ENCODE data around the gene PCCA.

DNA sequence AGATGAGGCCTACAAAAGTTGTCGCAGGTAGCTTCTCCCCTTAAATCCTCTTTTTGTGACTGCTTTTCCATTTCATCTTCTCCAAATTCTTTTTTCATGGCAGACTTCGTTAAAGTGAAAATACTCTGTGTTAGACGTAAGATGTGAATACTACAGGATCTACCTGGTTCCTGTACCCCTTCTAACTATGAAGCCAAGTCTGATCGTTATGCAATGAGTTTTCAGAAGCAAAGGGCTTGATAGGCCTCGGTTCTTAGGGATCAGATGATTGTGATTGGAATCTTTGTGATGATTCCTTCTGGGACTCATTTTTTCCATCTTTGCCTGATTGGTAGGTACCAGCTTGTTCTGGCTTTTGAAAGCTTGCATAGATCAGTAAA, 86.9 kb downstream of the PCCA start:
- no peak for TF ChIP-seq POLR2AphosphoS5 (IDR thresholded peaks at IDR 0.05; ENCODE audit: low read depth, low read length)
- no peak for TF ChIP-seq POLR2A (IDR thresholded peaks at IDR 0.05; ENCODE audit: low read depth, low read length)
- no peak for TF ChIP-seq TAF1 (IDR thresholded peaks at IDR 0.05; ENCODE audit: borderline replicate concordance, low read depth, low read length)

Data from GM12892 (cell line).